ENCODE data around the gene SSBP3. TPM values are rescaled to one million over a fixed set of nuclear protein-coding genes. Genes with fewer than 3 reads are reported as not detected.

Gene SSBP3
- total RNA-seq, 1 experiment from 2014 or later, result 26.5 TPM

- Histone ChIP-seq H3K79me2 (ENCODE audit: low read depth) (no peaks in the 10 kb centered on the region), H3F3A (ENCODE audit: insufficient read depth, low read depth) (no peaks in the 10 kb centered on the region), H3K36me3 (ENCODE audit: low read depth) (no peaks in the 10 kb centered on the region), H4K20me1 (ENCODE audit: insufficient read depth) (peaks cover 5% of the 10 kb centered on the region; the same call in 1 of the 2 replicates), H3K27ac (no peak overlapping the region), H3K9me2 (ENCODE audit: insufficient read depth) (no peaks in the 10 kb centered on the region), H2AFZ (no peak overlapping the region), H3K4me1 (replicated peaks; ENCODE audit: insufficient read depth) (no peaks in the 10 kb centered on the region), H3K27me3 (ENCODE audit: insufficient read depth, low read depth) (no peaks in the 10 kb centered on the region), H3K9me3 (ENCODE audit: insufficient read depth, low read depth) (no peaks in the 10 kb centered on the region), H3K4me2 (no peak overlapping the region), H3K4me3 (no peak overlapping the region)
- intact Hi-C loops (cut with micrococcal nuclease; ENCODE audit: unreplicated experiment), result loop anchor here (10.0 kb wide), 1 partner anchor 90 kb away; the partner anchor contains the start of gene SSBP3
- TF ChIP-seq CTCF (conservative IDR thresholded peaks at IDR 0.05) (no peak), EZH2 (IDR thresholded peaks at IDR 0.05; ENCODE audit: low read depth) (no peak)
- no TSS peak for BruUV-seq (replicated peaks)
- ChIA-PET POLR2A (ENCODE audit: unreplicated experiment) (no interaction called here), CTCF (interaction anchor here (0.5 to 0.6 kb wide), 2 partner anchors 34 to 117 kb away, joined by 3 to 5 read pairs; no protein-coding TSS in a partner anchor)
- no peak for DNase-seq
Observed at GRCh38 chr1:54315099-54315498, 91.1 kb downstream of the SSBP3 start.

GRCh38 chr1:54314696-54315095, 91.5 kb downstream of the SSBP3 start:
- ChIA-PET POLR2A (ENCODE audit: unreplicated experiment) (no interaction called here), CTCF (interaction anchor here (0.5 to 0.6 kb wide), 2 partner anchors 34 to 118 kb away, joined by 3 to 5 read pairs; no protein-coding TSS in a partner anchor)
- no peaks in the 10 kb centered on the region for H3K27me3 ChIP-seq (ENCODE audit: insufficient read depth, low read depth)
- no peaks in the 10 kb centered on the region for H3K36me3 ChIP-seq (ENCODE audit: low read depth)
- H3K79me2 ChIP-seq (ENCODE audit: low read depth), result no peaks in the 10 kb centered on the region
- H3F3A ChIP-seq (ENCODE audit: insufficient read depth, low read depth), result no peaks in the 10 kb centered on the region
- no peak overlapping the region for H2AFZ ChIP-seq
- no peak overlapping the region for H3K4me3 ChIP-seq
- BruUV-seq (replicated peaks), result no TSS peak
- TF ChIP-seq EZH2 (IDR thresholded peaks at IDR 0.05; ENCODE audit: low read depth) (no peak), CTCF (conservative IDR thresholded peaks at IDR 0.05) (no peak)
- H3K4me1 ChIP-seq (replicated peaks; ENCODE audit: insufficient read depth), result no peaks in the 10 kb centered on the region
- intact Hi-C loops (cut with micrococcal nuclease; ENCODE audit: unreplicated experiment), result loop anchor here (10.0 kb wide), 1 partner anchor 90 kb away; the partner anchor contains the start of gene SSBP3
- H3K27ac ChIP-seq, result no peak overlapping the region
- H3K9me3 ChIP-seq (ENCODE audit: insufficient read depth, low read depth), result no peaks in the 10 kb centered on the region
- H3K9me2 ChIP-seq (ENCODE audit: insufficient read depth), result no peaks in the 10 kb centered on the region
- H4K20me1 ChIP-seq (ENCODE audit: insufficient read depth), result peaks cover 5% of the 10 kb centered on the region; the same call in 1 of the 2 replicates
- H3K4me2 ChIP-seq, result no peak overlapping the region
- DNase-seq, result peak in 1 of 2 experiments; percentile 71

GRCh38 chr1:54312796-54313316, 93.3 kb downstream of the SSBP3 start:
- BruUV-seq (replicated peaks), result no TSS peak
- Histone ChIP-seq H3K36me3 (ENCODE audit: low read depth) (no peaks in the 10 kb centered on the region), H3K4me3 (no peak overlapping the region), H2AFZ (no peak overlapping the region), H3K27ac (no peak overlapping the region), H3K4me2 (no peak overlapping the region), H3K9me2 (ENCODE audit: insufficient read depth) (no peaks in the 10 kb centered on the region), H3K4me1 (replicated peaks; ENCODE audit: insufficient read depth) (no peaks in the 10 kb centered on the region), H3K27me3 (ENCODE audit: insufficient read depth, low read depth) (no peaks in the 10 kb centered on the region), H4K20me1 (ENCODE audit: insufficient read depth) (peaks cover 5% of the 10 kb centered on the region; the same call in 1 of the 2 replicates), H3K9me3 (ENCODE audit: insufficient read depth, low read depth) (no peaks in the 10 kb centered on the region), H3K79me2 (ENCODE audit: low read depth) (no peaks in the 10 kb centered on the region), H3F3A (ENCODE audit: insufficient read depth, low read depth) (no peaks in the 10 kb centered on the region)
- intact Hi-C loops (cut with micrococcal nuclease; ENCODE audit: unreplicated experiment), result loop anchor here (10.0 kb wide), 1 partner anchor 92 kb away; the partner anchor contains the start of gene SSBP3
- CTCF ChIA-PET, result interaction anchor here (0.6 to 0.7 kb wide), 6 partner anchors 26 to 499 kb away, joined by 3 to 14 read pairs (median 5); no protein-coding TSS in a partner anchor
- POLR2A ChIA-PET (ENCODE audit: unreplicated experiment), result interaction anchor here (0.7 kb wide), 2 partner anchors 19 to 59 kb away, joined by 5 to 8 read pairs; no protein-coding TSS in a partner anchor
- TF ChIP-seq CTCF (conservative IDR thresholded peaks at IDR 0.05) (no peak), EZH2 (IDR thresholded peaks at IDR 0.05; ENCODE audit: low read depth) (no peak)
- peak in 1 of 2 experiments; percentile 18 for DNase-seq
